D721Med (cell line): ENCODE results near the gene ERI2.

ENCODE experiments used
- DNase-seq: peaks from one replicate; pipeline ENCODE4 v3.0.0; 2011; ENCODE audit warnings: low spot score; ENCODE audit not compliant: insufficient read length
- FAIRE-seq: peaks from 2 replicates; lab custom pipeline; 2011; peaks lifted over from hg19 to GRCh38; lab: Jason Lieb, UNC
- TF ChIP-seq, protein P1 (sequence below): IDR thresholded peaks from 2 replicates; pipeline ENCODE4 v1.5.1; 2012; ENCODE audit warnings: mild to moderate bottlenecking, control low read depth; ENCODE audit not compliant: insufficient read depth; ENCODE audit errors: missing control alignments

ERI2 gene, protein sequence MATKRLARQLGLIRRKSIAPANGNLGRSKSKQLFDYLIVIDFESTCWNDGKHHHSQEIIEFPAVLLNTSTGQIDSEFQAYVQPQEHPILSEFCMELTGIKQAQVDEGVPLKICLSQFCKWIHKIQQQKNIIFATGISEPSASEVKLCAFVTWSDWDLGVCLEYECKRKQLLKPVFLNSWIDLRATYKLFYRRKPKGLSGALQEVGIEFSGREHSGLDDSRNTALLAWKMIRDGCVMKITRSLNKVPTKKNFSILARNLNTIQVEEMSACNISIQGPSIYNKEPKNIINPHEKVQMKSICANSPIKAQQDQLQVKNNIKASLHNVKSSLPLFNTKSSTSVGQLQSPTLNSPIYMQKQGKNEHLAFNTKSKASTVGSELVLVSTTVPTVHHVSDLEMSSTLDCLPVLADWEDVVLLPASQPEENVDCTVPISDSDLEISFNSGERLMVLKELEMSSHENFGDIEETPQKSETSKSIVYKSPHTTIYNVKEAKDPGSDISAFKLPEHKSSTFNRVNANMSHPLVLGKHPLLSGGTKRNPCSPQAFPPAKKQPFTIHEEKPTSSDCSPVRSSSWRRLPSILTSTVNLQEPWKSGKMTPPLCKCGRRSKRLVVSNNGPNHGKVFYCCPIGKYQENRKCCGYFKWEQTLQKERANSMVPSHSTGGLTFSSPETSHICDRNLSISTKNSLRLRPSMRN

DNA sequence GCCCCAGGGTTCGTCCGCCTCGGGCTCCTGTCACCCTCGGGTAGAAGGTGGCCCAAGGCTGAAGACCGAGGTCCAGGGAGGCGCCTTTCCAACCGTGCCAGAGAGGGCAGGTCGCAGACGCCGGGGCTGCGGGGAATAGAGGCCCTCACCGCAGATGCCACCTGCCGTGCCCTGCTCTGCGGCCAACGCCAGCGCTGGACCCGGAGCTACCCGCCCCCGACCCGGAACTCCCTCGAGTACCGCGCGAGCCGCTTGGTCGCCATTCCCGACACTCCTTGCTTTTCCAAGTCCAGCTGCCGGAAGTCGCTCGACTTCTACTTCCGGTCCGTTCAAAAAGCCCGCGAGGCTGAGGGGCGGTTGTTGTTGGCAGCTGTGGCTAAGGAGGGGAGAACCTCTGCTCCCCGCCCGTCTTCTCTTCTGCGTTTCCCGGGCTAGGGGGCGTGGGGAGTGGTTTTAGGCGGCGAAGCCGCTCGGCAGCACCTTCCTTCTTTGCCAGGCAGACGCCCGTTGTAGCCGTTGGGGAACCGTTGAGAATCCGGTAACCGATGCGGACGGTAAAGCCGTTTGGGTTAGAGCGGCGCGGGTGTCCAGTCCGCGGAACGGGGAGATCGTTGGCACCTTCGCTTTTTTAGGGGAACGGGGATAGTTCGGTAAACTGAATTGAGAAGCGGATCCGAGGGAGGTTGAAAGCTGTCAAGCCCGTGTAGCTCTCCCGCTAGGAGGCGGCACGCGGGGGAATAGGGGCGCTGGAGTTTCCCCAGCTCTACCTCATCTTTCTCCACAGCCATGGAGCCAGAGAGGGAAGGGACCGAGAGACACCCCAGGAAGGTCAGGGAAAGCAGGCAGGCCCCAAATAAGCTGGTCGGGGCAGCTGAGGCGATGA, at the start of gene ERI2, which contains the start of gene REXO5:
TSS of gene ERI2 (minus strand) at position 305 of the 883 bp plus-strand sequence. CDS start at position 263, 42 bp downstream.
TSS of gene REXO5 (plus strand) at position 360 of the 883 bp plus-strand sequence. CDS start at position 787, 427 bp downstream.
- FAIRE-seq (no peak), DNase-seq (peak; percentile 77)
- TF ChIP-seq, protein P1, sequence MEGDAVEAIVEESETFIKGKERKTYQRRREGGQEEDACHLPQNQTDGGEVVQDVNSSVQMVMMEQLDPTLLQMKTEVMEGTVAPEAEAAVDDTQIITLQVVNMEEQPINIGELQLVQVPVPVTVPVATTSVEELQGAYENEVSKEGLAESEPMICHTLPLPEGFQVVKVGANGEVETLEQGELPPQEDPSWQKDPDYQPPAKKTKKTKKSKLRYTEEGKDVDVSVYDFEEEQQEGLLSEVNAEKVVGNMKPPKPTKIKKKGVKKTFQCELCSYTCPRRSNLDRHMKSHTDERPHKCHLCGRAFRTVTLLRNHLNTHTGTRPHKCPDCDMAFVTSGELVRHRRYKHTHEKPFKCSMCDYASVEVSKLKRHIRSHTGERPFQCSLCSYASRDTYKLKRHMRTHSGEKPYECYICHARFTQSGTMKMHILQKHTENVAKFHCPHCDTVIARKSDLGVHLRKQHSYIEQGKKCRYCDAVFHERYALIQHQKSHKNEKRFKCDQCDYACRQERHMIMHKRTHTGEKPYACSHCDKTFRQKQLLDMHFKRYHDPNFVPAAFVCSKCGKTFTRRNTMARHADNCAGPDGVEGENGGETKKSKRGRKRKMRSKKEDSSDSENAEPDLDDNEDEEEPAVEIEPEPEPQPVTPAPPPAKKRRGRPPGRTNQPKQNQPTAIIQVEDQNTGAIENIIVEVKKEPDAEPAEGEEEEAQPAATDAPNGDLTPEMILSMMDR: peak; percentile 38

DNA sequence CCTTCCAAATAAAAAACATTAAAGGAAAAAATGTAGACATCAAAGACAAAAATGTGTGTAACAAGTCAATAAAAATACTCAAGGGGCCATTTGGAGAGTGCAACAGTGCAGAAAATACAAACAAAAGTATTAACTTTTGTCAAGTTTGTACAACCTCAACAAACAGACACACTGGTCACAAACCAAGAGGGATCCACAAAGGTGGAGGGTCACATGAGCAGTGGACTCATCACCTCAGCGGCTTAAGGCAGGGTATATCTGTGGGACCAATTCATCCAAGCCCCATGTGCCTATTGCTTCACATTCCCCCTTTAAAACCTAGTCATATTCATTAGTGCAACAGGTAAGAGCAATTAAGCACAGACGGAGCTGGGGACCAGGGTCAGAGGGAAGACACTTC, 48.7 kb upstream of the ERI2 start:
- FAIRE-seq (no peak), DNase-seq (no peak)
- TF ChIP-seq, protein P1: no peak

DNA sequence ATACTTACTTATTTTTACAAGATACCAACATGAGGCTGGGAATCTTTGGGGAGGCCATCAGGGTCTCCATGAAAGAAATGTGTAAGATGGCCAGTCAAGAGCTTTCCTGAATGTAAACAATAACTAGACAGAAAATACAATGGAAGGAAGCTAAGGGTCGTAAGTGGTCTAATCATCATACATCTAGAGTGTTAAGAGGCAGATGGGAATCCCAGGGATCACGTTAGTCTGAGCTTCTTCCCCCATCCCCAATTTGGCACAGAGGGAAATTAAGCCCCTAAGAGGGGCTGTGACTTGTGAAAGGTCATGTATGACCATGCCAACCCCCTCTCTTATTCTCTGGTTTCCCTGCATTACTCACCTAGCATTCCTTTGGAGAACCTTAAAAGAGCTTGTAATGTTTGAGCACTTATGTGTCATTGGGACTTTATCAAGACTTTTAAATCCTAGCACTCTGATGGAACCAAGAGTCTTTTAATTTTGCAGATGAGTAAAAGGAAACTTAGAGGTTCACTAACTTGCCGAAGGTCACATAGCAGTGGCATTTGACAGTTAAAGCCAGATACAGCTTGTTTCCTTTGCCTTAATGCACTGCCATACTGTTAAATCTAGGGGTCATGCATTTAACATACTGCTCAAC, 47.8 kb upstream of the ERI2 start:
- FAIRE-seq (no peak), DNase-seq (no peak)
- TF ChIP-seq, protein P1: no peak

DNA sequence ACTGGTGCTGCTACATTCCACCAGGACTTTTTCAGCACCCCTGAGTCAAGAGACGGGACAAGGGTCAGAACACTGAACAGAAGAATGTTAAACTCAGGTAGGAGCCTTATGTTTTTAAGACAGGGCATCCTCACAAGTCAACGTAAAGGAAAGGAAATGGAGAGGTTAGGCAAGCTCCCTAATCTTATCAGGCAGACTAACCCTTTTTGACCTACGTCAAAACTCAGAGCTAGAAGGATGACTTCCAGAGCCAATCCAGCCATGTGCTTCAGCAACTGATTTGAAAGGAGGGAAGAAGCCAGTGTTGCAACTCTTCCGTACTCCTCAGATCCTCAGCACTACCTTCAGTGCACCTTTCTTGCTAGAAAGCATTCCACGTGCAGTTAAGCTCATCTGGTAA, 46.9 kb upstream of the ERI2 start:
- TF ChIP-seq, protein P1: no peak
- no peak for DNase-seq
- FAIRE-seq: no peak

DNA sequence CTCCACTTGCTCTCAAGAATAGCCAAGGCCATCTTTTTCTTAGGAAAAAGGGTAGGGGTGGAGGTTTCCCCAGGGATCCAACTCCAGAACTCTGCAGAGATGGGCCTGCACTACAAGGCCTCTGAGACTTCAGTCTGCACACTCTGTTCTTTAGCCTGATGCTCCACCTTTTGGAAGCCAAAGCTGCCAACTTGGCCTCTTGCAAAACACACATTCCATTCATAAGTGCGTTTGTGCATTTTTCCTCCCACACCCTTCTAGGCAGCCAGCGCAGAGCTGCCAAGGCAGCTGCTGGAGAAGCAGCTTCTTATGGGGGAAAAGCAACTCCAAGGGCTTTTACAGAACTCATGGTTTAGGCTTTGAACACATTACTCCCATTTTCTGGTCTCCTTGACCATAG, 45.3 kb upstream of the ERI2 start:
- TF ChIP-seq, protein P1: no peak
- FAIRE-seq (no peak), DNase-seq (no peak)

DNA sequence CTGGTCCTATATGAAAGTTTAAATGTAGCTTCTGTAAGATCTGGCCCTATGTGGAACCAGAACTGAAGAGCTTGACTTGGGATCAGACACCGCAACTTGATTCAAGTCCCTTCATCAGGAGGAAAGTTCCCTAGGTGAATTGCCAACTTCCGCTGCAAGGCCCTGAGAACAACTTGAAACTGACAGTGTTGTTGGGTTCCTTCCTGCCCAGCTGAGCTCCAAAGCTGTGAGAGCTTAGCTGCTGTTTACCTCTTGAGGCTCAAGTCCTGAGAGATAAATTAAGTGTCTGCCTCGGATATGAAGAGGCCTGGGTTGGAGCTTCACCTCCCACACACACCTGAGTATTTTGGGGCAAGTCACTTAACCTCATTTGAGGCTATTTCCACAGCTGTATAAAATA, 44.7 kb upstream of the ERI2 start:
- TF ChIP-seq, protein P1: no peak
- DNase-seq (no peak), FAIRE-seq (no peak)
